ENCODE results near the gene MYCN.
"Not testable (repeated sequence)": the region's sequence is repeated elsewhere in the genome, so short reads cannot be mapped to it uniquely, and the experiment has no call there.

MYCN gene

DNA sequence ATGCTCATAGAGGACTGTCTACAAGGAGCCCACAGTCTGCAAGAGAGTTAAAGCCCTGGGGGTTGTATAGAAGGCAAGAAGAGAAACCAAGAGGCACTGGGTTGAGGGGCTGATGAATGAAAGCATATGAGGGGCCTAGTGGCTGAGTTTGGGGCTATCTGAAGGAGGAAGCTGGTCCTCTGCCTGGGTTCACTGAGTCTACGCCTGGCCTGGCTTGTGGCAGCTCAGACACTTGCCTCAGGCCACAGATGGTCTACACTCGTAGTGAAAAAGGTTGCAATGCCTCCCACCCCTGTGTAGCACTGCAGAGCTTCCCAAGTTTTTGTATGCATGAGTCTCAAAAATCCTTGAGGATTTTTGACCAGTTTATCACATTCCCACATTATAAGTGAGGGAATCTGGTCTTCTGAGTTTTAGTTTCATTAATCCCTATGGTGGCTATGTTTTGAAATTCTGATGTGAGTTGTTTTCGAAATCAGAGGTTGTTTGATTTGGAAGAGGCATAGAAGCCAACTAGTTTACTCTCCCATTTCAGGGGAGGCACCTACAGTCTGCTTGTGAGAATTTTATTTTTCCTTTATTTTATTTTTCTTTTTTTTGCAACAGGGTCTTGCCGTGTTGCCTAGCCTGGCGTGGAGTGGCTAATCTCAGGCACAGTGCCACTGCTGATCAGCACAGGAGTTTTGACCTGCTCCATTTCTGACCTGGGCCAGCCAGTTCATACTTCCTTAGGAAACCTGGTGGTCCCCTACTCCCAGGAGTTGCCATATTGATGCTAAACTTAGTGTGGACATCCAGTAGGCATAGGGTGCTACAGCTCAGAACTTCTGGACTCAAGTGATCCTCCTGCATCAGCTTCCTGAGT is 10.0 kb downstream of the MYCN start:
- Histone ChIP-seq H3K4me3 (ENCODE audit: low read depth, low read length) (no peak overlapping the region), H3K4me1 (no peaks in the 10 kb centered on the region), H3K9me3 (ENCODE audit: control insufficient read depth, low read length) (no peaks in the 10 kb centered on the region), H2AFZ (no peak overlapping the region), H3K9ac (no peak overlapping the region), H3K79me2 (no peaks in the 10 kb centered on the region), H3K27me3 (ENCODE audit: control insufficient read depth, insufficient read depth, low read length) (no peaks in the 10 kb centered on the region), H3K36me3 (ENCODE audit: control insufficient read depth, insufficient read depth, low read length) (no peaks in the 10 kb centered on the region), H3K4me2 (ENCODE audit: low read length) (no peak overlapping the region), H3K27ac (no peak overlapping the region)
- no peak for TF ChIP-seq CTCF (IDR thresholded peaks at IDR 0.05)

- H3K4me2 ChIP-seq (ENCODE audit: low read length); H3K27me3 ChIP-seq (ENCODE audit: control insufficient read depth, insufficient read depth, low read length); H3K9ac ChIP-seq; H3K4me3 ChIP-seq (ENCODE audit: low read depth, low read length); H3K4me1 ChIP-seq; H2AFZ ChIP-seq; H3K36me3 ChIP-seq (ENCODE audit: control insufficient read depth, insufficient read depth, low read length); H3K9me3 ChIP-seq (ENCODE audit: control insufficient read depth, low read length); H3K79me2 ChIP-seq; H3K27ac ChIP-seq: not testable (repeated sequence)
Measured at GRCh38 chr2:15951936-15952335, 11.6 kb downstream of the MYCN start.

DNA sequence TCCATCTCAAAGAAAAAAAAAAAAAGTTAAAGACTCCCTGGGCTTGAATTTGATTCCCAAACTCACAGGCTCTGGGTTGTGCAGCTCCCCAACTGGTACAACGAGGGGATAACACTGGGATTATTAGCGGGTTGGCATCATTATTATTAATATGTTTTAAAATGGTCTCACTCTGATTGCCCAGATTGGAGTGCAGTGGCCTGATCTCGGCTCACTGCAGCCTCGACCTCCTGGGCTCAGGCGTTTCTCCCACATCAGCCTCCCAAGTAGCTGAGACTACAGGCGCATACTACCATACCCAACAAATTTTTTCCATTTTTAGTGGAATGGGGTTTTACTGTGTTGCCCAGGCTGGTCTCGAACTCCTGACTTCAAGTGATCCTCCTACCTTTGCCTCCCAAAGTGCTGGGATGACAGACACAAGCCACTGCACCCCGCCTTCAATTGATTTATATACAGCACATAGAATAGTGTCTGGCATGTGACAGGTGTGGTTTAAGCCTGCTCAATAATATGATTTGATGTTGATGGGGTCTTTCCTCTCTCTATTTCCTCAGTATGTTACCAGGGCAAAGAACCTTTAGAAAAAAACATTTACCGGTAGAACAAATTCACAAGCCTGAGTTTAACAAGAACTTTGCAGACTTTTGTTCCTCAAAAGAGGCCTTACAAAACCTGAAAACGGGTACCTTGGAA is 12.2 kb downstream of the MYCN start:
- Histone ChIP-seq H3K27me3 (ENCODE audit: control insufficient read depth, insufficient read depth, low read length) (no peaks in the 10 kb centered on the region), H3K79me2 (no peaks in the 10 kb centered on the region), H3K36me3 (ENCODE audit: control insufficient read depth, insufficient read depth, low read length) (no peaks in the 10 kb centered on the region), H3K9me3 (ENCODE audit: control insufficient read depth, low read length) (no peaks in the 10 kb centered on the region), H3K27ac (no peak overlapping the region), H3K4me1 (no peaks in the 10 kb centered on the region), H3K9ac (no peak overlapping the region), H3K4me3 (ENCODE audit: low read depth, low read length) (no peak overlapping the region), H2AFZ (no peak overlapping the region), H3K4me2 (ENCODE audit: low read length) (no peak overlapping the region)
- no peak for TF ChIP-seq CTCF (IDR thresholded peaks at IDR 0.05)

DNA sequence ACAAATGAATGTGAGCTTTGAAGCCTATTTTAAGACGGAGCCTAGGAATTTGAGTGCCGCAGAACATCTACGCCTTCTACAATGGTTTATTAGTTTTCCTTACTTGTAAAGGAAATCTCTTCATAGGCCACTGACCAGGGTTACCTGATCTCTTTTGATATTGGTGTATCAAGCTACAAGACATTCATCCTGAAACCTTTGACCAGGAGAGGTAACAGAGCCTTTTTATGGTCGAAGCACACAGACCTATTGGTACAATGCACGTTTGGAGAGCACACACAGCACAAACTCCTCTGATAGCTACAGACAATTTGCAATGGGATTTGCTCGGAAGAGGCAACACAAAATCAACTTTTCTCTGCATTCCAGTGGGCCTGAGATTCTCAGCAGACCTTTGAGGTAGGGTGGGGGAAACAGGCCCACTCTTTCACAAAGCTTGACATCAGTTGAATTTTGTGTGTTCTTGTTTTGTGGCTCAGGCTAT is 12.8 kb downstream of the MYCN start:
- Histone ChIP-seq H3K27me3 (ENCODE audit: control insufficient read depth, insufficient read depth, low read length) (no peaks in the 10 kb centered on the region), H3K9me3 (ENCODE audit: control insufficient read depth, low read length) (no peaks in the 10 kb centered on the region), H3K79me2 (no peaks in the 10 kb centered on the region), H3K4me2 (ENCODE audit: low read length) (no peak overlapping the region), H3K36me3 (ENCODE audit: control insufficient read depth, insufficient read depth, low read length) (no peaks in the 10 kb centered on the region), H3K4me3 (ENCODE audit: low read depth, low read length) (no peak overlapping the region), H3K4me1 (no peaks in the 10 kb centered on the region), H3K27ac (no peak overlapping the region), H2AFZ (no peak overlapping the region), H3K9ac (no peak overlapping the region)
- TF ChIP-seq CTCF (IDR thresholded peaks at IDR 0.05), result no peak

- Histone ChIP-seq H3K9me3 (ENCODE audit: control insufficient read depth, low read length) (no peaks in the 10 kb centered on the region), H3K36me3 (ENCODE audit: control insufficient read depth, insufficient read depth, low read length) (no peaks in the 10 kb centered on the region), H3K27ac (no peak overlapping the region), H3K79me2 (no peaks in the 10 kb centered on the region), H3K9ac (no peak overlapping the region), H3K4me3 (ENCODE audit: low read depth, low read length) (no peak overlapping the region), H2AFZ (no peak overlapping the region), H3K27me3 (ENCODE audit: control insufficient read depth, insufficient read depth, low read length) (no peaks in the 10 kb centered on the region), H3K4me2 (ENCODE audit: low read length) (no peak overlapping the region), H3K4me1 (no peaks in the 10 kb centered on the region)
- TF ChIP-seq CTCF (IDR thresholded peaks at IDR 0.05), result no peak
Measured at GRCh38 chr2:15953891-15954680, 13.7 kb downstream of the MYCN start.

Measured in parathyroid adenoma (tissue), 2 donors.